ENCODE data around the gene ZNF316.

Gene ZNF316

DNA sequence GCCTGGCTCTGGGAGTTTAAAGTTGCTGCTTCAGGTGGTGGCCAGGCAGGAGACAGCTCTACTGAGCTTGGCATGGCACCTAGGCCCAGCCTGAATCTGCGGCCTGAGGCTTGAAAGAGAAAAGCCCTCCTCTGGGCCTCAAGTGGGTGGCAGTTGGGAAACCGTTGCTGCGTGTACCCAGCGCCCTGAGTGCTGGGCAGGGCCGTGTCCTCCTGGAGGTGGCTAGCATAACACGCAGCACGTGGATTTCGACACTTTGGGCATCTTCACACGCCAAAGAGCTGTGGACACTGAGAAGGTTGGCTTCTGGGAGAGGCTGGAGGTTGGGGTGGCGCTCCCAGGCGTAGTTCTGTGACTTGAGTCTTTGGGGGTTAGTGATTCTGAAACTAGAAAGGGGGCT is 2.5 kb downstream of the ZNF316 start:
- WGBS, 2 experiments (ENCODE audit: insufficient coverage in 2 of 2), result 98 to 99% methylated on average over 7 to 11 of the region's 11 CpGs
- Histone ChIP-seq H3K4me3 (ENCODE audit: extremely low read depth, insufficient read depth, low read length, poor library complexity, severe bottlenecking) (no peak overlapping the region), H3K36me3 (ENCODE audit: control insufficient read depth, insufficient read depth, low read length) (peaks cover 58% of the 10 kb centered on the region), H3K9me3 (ENCODE audit: control insufficient read depth, low read length) (no peaks in the 10 kb centered on the region), H3K27ac (ENCODE audit: low read depth, low read length, severe bottlenecking) (no peak overlapping the region), H3K4me1 (ENCODE audit: control insufficient read depth, insufficient read depth, low read length, poor library complexity, severe bottlenecking) (peaks cover 4% of the 10 kb centered on the region)

DNA sequence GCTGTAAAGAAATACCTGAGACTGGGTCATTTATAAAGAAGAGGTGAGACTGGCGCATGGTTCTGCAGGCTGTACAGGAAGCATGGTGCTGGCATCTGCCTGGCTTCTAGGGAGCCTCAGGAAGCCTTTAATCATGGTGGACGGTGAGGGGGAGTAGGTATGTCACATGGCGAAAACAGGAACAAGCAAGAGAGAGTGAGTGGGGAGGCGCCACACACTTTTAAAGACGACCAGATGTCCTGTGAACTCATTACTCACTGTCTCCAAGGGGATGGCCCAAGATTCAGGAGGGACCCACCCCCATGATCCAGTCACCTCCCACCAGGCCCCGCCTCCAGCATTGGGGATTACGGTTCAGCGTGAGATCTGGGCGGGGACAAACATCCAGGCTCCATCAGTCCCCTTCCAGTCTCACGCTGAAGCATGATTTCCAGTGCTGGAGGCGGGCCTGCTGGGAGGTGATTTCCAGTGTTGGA is 3.2 kb downstream of the ZNF316 start:
- WGBS, 2 experiments (ENCODE audit: insufficient coverage in 2 of 2), result 76 to 86% methylated on average over 5 of the region's 11 CpGs
- H3K27ac ChIP-seq (ENCODE audit: low read depth, low read length, severe bottlenecking), result no peak overlapping the region
- no peaks in the 10 kb centered on the region for H3K9me3 ChIP-seq (ENCODE audit: control insufficient read depth, low read length)
- peaks cover 4% of the 10 kb centered on the region for H3K4me1 ChIP-seq (ENCODE audit: control insufficient read depth, insufficient read depth, low read length, poor library complexity, severe bottlenecking)
- H3K36me3 ChIP-seq (ENCODE audit: control insufficient read depth, insufficient read depth, low read length), result peaks cover 64% of the 10 kb centered on the region
- H3K4me3 ChIP-seq (ENCODE audit: extremely low read depth, insufficient read depth, low read length, poor library complexity, severe bottlenecking), result no peak overlapping the region

DNA sequence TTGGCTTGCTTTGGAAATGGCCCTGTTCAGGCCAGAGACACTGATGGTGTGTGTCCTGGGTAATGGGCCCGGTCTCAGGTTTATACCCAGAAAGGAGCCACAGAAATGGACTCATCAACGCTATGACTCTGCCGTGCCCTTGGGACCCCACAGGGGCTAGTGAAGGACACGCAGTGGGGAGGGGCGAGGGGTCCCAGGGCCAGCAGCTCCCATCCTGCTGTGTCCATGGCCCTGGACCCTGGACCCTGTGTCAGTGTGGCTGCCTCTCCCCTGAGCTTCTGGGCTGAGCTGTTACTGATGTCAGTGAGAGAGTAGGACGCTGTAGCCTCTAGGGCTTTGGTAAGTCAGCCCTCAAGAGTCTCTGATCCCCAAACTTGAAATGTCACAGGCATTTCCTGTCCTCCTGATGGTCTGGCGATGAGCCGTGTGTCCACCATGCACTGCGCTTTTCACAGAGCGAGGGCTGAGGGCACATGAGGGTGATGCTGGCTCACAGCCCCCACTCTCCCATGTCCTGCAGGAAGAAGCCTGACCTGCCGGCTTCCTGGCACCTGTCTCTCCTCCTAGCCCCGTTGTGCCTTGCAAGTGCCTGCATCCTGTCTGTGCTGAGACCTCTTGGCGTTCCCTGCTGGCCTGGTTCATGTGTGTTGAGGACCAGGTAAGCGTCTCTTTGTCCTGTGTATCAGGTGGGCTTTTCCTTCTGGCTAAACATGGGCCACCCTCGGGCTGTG is 4.4 kb downstream of the ZNF316 start:
- WGBS, 2 experiments (ENCODE audit: insufficient coverage in 2 of 2), result 96 to 97% methylated on average over 14 to 15 of the region's 15 CpGs
- Histone ChIP-seq H3K9me3 (ENCODE audit: control insufficient read depth, low read length) (no peaks in the 10 kb centered on the region), H3K27ac (ENCODE audit: low read depth, low read length, severe bottlenecking) (no peak overlapping the region), H3K4me3 (ENCODE audit: extremely low read depth, insufficient read depth, low read length, poor library complexity, severe bottlenecking) (no peak overlapping the region), H3K4me1 (ENCODE audit: control insufficient read depth, insufficient read depth, low read length, poor library complexity, severe bottlenecking) (peaks cover 4% of the 10 kb centered on the region), H3K36me3 (ENCODE audit: control insufficient read depth, insufficient read depth, low read length) (peaks cover 73% of the 10 kb centered on the region)

DNA sequence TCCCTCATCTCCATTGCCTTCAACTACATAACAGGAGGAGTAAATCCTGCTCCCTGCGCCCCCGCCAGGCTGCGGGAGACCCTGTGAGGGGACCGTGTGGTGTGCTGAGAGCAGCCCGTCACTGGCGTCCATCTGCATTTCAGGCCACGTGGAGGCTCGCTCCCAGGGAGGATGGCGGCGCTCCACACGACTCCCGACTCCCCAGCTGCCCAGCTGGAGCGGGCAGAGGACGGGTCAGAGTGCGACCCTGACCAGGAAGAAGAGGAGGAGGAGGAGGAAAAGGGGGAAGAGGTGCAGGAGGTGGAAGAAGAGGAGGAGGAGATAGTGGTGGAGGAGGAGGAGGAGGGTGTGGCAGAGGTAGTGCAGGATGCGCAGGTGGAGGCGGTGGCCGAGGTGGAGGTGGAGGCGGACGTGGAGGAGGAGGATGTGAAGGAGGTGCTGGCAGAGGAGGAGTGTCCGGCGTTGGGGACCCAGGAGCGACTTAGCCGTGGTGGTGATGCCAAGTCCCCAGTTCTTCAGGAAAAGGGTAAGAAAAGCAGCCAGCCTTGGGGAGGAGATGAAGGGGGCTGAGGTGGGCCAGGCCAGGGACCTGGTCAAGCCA is 5.2 kb downstream of the ZNF316 start:
- Histone ChIP-seq H3K9me3 (ENCODE audit: control insufficient read depth, low read length) (no peaks in the 10 kb centered on the region), H3K4me3 (ENCODE audit: extremely low read depth, insufficient read depth, low read length, poor library complexity, severe bottlenecking) (no peak overlapping the region), H3K4me1 (ENCODE audit: control insufficient read depth, insufficient read depth, low read length, poor library complexity, severe bottlenecking) (peaks cover 4% of the 10 kb centered on the region), H3K27ac (ENCODE audit: low read depth, low read length, severe bottlenecking) (no peak overlapping the region), H3K36me3 (ENCODE audit: control insufficient read depth, insufficient read depth, low read length) (peaks cover 80% of the 10 kb centered on the region)
- 96% methylated on average over 23 of the region's 24 CpGs for WGBS, 2 experiments (ENCODE audit: insufficient coverage in 2 of 2)

DNA sequence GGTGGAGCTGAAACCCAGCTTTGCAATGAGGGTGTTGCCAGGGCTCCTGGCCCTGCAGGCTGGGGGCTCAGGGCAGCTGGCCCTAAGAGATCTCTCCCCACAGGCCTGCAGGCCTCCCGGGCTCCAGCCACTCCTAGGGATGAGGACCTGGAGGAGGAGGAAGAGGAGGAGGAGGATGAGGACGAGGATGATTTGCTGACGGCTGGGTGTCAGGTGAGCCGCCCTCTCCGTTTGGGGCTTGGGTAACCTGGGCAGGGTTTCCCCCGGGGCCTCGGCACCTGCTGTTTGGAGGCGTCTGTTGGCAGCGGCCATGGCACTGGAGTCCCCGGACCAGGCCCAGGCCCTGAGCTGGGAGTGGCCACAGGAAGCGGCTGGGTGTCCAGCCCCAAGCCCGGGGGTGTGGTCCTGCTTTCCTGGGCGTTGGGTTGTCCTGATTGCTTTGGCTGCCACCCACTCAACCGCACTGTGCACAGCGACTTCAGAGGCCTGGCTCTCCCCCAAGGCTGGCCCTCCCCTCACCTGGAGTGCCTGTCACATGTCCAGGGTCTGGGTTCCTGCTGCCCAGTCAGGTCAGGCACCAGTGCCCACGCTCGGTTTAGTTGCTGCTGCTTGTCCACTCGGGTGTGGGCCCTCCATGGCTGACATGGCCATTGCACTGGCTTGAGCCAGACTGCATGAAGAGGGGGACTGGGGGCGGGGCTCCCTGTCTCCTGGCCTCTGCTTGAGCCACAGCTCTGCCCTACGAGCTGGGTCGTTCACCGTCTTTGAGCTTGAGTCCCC is 5.9 kb downstream of the ZNF316 start:
- Histone ChIP-seq H3K27ac (ENCODE audit: low read depth, low read length, severe bottlenecking) (no peak overlapping the region), H3K36me3 (ENCODE audit: control insufficient read depth, insufficient read depth, low read length) (peaks cover 88% of the 10 kb centered on the region), H3K4me3 (ENCODE audit: extremely low read depth, insufficient read depth, low read length, poor library complexity, severe bottlenecking) (no peak overlapping the region), H3K9me3 (ENCODE audit: control insufficient read depth, low read length) (no peaks in the 10 kb centered on the region), H3K4me1 (ENCODE audit: control insufficient read depth, insufficient read depth, low read length, poor library complexity, severe bottlenecking) (peaks cover 2% of the 10 kb centered on the region)
- WGBS, 2 experiments (ENCODE audit: insufficient coverage in 2 of 2), result 94 to 96% methylated on average over 15 to 21 of the region's 22 CpGs

DNA sequence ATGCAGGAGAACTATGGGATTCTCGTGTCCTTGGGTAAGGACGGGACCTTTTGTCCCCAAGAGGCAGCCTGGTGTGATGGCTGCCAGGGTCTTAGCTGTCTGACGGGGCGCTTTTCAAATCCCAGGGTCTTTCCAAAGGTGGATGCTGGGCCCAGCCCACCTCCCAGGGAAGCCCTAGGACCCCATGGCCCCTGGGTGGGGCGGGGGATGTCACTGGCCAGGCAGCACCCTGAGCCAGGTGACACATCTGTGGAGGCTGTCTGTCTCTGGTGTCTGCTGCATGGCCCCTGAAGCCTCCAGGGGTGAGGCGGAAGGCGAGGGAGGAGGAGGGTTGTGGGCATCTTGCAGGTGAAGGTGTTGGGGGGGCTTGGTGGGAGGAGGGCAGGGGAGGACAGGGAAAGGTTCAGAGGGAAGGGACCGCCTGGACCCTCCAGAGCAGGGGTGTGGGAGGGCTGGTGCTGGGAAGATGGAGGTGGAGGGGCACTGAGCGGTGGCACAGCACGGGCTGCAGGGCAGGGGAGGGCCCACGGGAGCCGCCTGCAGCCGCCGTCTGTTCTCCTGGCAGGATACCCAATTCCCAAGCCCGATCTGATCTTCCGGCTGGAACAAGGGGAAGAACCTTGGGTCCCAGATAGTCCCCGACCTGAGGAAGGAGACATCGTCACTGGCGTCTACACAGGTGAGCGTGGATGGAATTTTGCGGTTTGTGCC is 7.0 kb downstream of the ZNF316 start:
- 97% methylated on average over 17 to 21 of the region's 21 CpGs for WGBS, 2 experiments (ENCODE audit: insufficient coverage in 2 of 2)
- Histone ChIP-seq H3K36me3 (ENCODE audit: control insufficient read depth, insufficient read depth, low read length) (peaks cover 96% of the 10 kb centered on the region), H3K27ac (ENCODE audit: low read depth, low read length, severe bottlenecking) (no peak overlapping the region), H3K4me3 (ENCODE audit: extremely low read depth, insufficient read depth, low read length, poor library complexity, severe bottlenecking) (no peak overlapping the region), H3K9me3 (ENCODE audit: control insufficient read depth, low read length) (no peaks in the 10 kb centered on the region), H3K4me1 (ENCODE audit: control insufficient read depth, insufficient read depth, low read length, poor library complexity, severe bottlenecking) (no peaks in the 10 kb centered on the region)

DNA sequence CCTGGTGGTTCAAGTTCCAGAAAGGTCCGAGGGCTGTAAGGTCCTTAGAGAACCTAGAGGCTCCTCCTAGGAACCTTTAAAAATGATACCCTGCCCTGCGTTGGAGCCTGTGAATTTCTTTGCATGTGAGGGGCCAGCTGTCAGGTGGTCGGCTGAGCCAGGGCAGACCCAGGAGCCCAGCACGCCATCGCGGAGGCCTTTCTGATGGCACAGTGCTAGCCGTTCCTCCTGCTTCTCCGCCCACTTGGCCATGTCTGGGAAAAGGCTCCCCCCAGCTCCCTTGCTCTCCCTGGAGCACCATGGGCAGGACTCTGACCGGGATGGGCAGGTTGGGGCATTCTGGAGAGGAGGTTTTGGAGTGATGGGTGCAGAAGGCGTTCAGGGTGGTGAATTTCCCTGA is 7.6 kb downstream of the ZNF316 start:
- WGBS, 2 experiments (ENCODE audit: insufficient coverage in 2 of 2), result 95 to 99% methylated on average over 8 of the region's 10 CpGs
- H3K9me3 ChIP-seq (ENCODE audit: control insufficient read depth, low read length), result no peaks in the 10 kb centered on the region
- H3K4me1 ChIP-seq (ENCODE audit: control insufficient read depth, insufficient read depth, low read length, poor library complexity, severe bottlenecking), result no peaks in the 10 kb centered on the region
- H3K36me3 ChIP-seq (ENCODE audit: control insufficient read depth, insufficient read depth, low read length), result peaks cover 96% of the 10 kb centered on the region
- H3K27ac ChIP-seq (ENCODE audit: low read depth, low read length, severe bottlenecking), result no peak overlapping the region
- no peak overlapping the region for H3K4me3 ChIP-seq (ENCODE audit: extremely low read depth, insufficient read depth, low read length, poor library complexity, severe bottlenecking)

DNA sequence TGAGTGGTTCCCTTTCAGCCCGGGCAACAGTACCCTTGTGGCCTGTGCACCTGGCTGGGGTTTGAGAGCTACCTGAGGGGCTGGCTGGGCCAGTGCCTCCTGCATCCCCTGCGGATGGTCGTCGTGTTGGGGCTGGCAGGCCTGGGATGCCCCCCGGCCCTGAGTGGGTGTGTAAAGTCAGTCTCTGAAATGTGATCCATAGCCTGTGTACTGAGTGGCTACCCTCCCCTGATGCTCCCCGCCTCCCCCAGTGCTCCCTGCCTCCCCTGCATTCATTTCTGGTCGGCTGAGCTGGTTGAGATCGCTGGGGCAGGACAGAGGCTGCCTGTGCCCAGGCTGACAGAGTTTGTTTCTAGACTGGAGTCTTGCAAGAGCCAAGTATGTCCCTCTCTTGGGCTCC is 9.3 kb downstream of the ZNF316 start:
- Histone ChIP-seq H3K9me3 (ENCODE audit: control insufficient read depth, low read length) (no peaks in the 10 kb centered on the region), H3K4me3 (ENCODE audit: extremely low read depth, insufficient read depth, low read length, poor library complexity, severe bottlenecking) (no peak overlapping the region), H3K27ac (ENCODE audit: low read depth, low read length, severe bottlenecking) (no peak overlapping the region), H3K4me1 (ENCODE audit: control insufficient read depth, insufficient read depth, low read length, poor library complexity, severe bottlenecking) (no peaks in the 10 kb centered on the region), H3K36me3 (ENCODE audit: control insufficient read depth, insufficient read depth, low read length) (peaks cover 95% of the 10 kb centered on the region)
- WGBS, 2 experiments (ENCODE audit: insufficient coverage in 2 of 2), result 88 to 94% methylated on average over 8 of the region's 8 CpGs

DNA sequence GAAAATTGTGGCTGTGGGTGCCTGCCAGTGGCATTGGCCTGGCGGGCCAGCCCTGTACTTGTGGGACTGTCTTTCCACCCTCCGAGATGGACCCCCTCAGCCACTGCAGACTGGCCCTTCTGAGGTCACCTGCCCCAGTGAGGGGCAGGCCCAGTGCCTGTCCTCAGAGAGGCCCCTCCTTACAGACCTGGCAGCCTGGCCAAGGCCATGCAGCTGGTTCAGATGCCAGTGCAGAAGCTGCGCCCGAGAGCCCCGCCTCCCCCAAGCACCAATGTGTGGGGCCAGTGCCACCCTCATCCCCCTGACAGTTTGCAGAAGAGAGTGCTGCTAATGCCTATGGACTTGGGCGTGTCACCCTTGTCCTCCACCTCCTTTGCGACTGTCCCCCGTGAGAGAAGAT is 10.0 kb downstream of the ZNF316 start:
- no peak overlapping the region for H3K4me3 ChIP-seq (ENCODE audit: extremely low read depth, insufficient read depth, low read length, poor library complexity, severe bottlenecking)
- no peak overlapping the region for H3K27ac ChIP-seq (ENCODE audit: low read depth, low read length, severe bottlenecking)
- no peaks in the 10 kb centered on the region for H3K4me1 ChIP-seq (ENCODE audit: control insufficient read depth, insufficient read depth, low read length, poor library complexity, severe bottlenecking)
- WGBS, 2 experiments (ENCODE audit: insufficient coverage in 2 of 2), result 90 to 91% methylated on average over 6 to 7 of the region's 8 CpGs
- peaks cover 95% of the 10 kb centered on the region for H3K36me3 ChIP-seq (ENCODE audit: control insufficient read depth, insufficient read depth, low read length)
- H3K9me3 ChIP-seq (ENCODE audit: control insufficient read depth, low read length), result no peaks in the 10 kb centered on the region

DNA sequence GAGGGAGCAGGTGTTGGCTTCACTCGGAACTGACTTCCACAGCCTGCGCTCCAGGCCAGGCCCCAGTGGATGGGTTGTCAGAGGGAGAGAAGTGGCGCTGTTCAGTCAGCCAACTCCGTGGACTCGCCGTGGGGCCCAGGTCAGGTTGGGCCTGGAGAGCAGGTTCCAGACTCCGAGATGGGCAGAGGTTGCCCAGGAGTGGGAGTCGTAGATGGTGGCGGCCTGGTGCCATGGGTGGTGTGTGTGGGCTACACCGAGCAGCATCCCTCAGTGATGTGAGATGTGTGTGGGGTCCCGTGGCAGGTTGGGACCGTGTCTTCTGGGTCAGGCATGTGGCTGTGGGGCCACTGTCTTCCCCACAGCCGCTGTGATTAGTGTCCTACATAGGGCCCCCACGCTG is 10.4 kb downstream of the ZNF316 start:
- peaks cover 95% of the 10 kb centered on the region for H3K36me3 ChIP-seq (ENCODE audit: control insufficient read depth, insufficient read depth, low read length)
- no peaks in the 10 kb centered on the region for H3K9me3 ChIP-seq (ENCODE audit: control insufficient read depth, low read length)
- H3K27ac ChIP-seq (ENCODE audit: low read depth, low read length, severe bottlenecking), result no peak overlapping the region
- H3K4me1 ChIP-seq (ENCODE audit: control insufficient read depth, insufficient read depth, low read length, poor library complexity, severe bottlenecking), result no peaks in the 10 kb centered on the region
- 94 to 95% methylated on average over 13 of the region's 14 CpGs for WGBS, 2 experiments (ENCODE audit: insufficient coverage in 2 of 2)
- H3K4me3 ChIP-seq (ENCODE audit: extremely low read depth, insufficient read depth, low read length, poor library complexity, severe bottlenecking), result no peak overlapping the region
